ENCODE results near the gene GRN. TPM values are rescaled to one million over a fixed set of nuclear protein-coding genes. Genes with fewer than 3 reads are reported as not detected.

GRN gene
- total RNA-seq, 1 experiment from 2014 or later = 194 TPM

Small RNA genes lying within 50 kb of the gene (small RNA-seq; reads per million reads assigned to genes)
- gene RF00012 = not detected
- gene RNU6-453P = not detected

Other genes with a start within 250 kb of the GRN start
- gene HDAC5, start 221.7 kb upstream of the GRN start, total RNA-seq (2014; rRNA removed; shearing (Covaris generic); ENCODE audit: low replicate concordance) = 24.4 and 44.2 TPM in 2 replicates
- gene HROB, start 203.4 kb upstream of the GRN start, total RNA-seq (2014; rRNA removed; shearing (Covaris generic); ENCODE audit: low replicate concordance) = 3.7 and 4.6 TPM in 2 replicates
- gene ASB16, start 174.6 kb upstream of the GRN start, total RNA-seq (2014; rRNA removed; shearing (Covaris generic); ENCODE audit: low replicate concordance) = not detected in 2 replicates
- 29.3 and 36.5 TPM in 2 replicates for gene TMUB2, start 158.3 kb upstream of the GRN start, total RNA-seq (2014; rRNA removed; shearing (Covaris generic); ENCODE audit: low replicate concordance)
- gene ATXN7L3, start 145.4 kb upstream of the GRN start, total RNA-seq (2014; rRNA removed; shearing (Covaris generic); ENCODE audit: low replicate concordance) = 29.0 and 54.7 TPM in 2 replicates
- gene UBTF, start 125.6 kb upstream of the GRN start, total RNA-seq (2014; rRNA removed; shearing (Covaris generic); ENCODE audit: low replicate concordance) = 57.8 and 150 TPM in 2 replicates
- gene SLC4A1, start 77.2 kb upstream of the GRN start, total RNA-seq (2014; rRNA removed; shearing (Covaris generic); ENCODE audit: low replicate concordance) = 0.14 and 0.19 TPM in 2 replicates
- 1.5 and 2.3 TPM in 2 replicates for gene RUNDC3A, start 36.7 kb upstream of the GRN start, total RNA-seq (2014; rRNA removed; shearing (Covaris generic); ENCODE audit: low replicate concordance)
- gene SLC25A39, start 20.5 kb upstream of the GRN start, total RNA-seq (2014; rRNA removed; shearing (Covaris generic); ENCODE audit: low replicate concordance) = 78.7 and 163 TPM in 2 replicates
- gene FAM171A2, start 18.6 kb downstream of the GRN start, total RNA-seq (2014; rRNA removed; shearing (Covaris generic); ENCODE audit: low replicate concordance) = 0.40 and 1.2 TPM in 2 replicates
- 0.07 and 0.26 TPM in 2 replicates for gene ITGA2B, start 44.3 kb downstream of the GRN start, total RNA-seq (2014; rRNA removed; shearing (Covaris generic); ENCODE audit: low replicate concordance)
- gene GPATCH8, start 158.1 kb downstream of the GRN start, total RNA-seq (2014; rRNA removed; shearing (Covaris generic); ENCODE audit: low replicate concordance) = 22.3 and 23.2 TPM in 2 replicates
- gene FZD2, start 212.2 kb downstream of the GRN start, total RNA-seq (2014; rRNA removed; shearing (Covaris generic); ENCODE audit: low replicate concordance) = 0.56 and 2.4 TPM in 2 replicates

Data from Karpas-422 (cell line).